NCI-H2081 (cell line): Measurements from ENCODE around the gene BPTF.
"Not testable (repeated sequence)": the region's sequence is repeated elsewhere in the genome, so short reads cannot be mapped to it uniquely, and the experiment has no call there.

Source experiments
- DNase-seq, 2 experiments: peaks; one replicate each; lab custom pipeline; 2025; lab: John Stamatoyannopoulos, UW

The BPTF gene

GRCh38 chr17:67833946-67834631 lies 8.8 kb downstream of the BPTF start:
- DNase-seq = no peak

DNA sequence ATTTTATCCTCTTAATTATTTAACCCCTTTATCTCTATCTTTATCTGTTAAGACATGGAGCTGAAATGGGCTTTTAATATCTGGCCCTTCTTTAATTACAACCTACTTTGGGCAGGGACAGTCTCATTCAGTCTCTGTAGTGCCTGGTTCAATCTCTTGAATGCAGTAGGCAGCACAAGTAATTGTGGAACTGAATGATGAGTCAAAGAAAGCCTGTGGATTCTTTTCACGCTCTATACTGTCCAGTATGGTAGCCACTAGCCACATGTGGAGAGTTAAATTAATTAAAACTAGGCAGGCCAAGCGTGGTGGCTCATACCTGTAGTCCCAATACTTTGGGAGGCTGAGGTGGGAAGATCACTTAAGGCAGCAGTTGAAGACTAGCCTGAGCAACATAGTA lies 9.3 kb downstream of the BPTF start:
- DNase-seq = no peak

- no peak for DNase-seq
Observed at GRCh38 chr17:67836205-67836987, 11.1 kb downstream of the BPTF start.

- no peak for DNase-seq
Observed at GRCh38 chr17:67837965-67838364, 12.7 kb downstream of the BPTF start.

GRCh38 chr17:67838538-67838937 lies 13.2 kb downstream of the BPTF start:
- DNase-seq = no peak

- no peak for DNase-seq
Observed at GRCh38 chr17:67841992-67842391, 16.7 kb downstream of the BPTF start.

- DNase-seq = no peak
Observed at GRCh38 chr17:67842648-67843047, 17.3 kb downstream of the BPTF start.

DNA sequence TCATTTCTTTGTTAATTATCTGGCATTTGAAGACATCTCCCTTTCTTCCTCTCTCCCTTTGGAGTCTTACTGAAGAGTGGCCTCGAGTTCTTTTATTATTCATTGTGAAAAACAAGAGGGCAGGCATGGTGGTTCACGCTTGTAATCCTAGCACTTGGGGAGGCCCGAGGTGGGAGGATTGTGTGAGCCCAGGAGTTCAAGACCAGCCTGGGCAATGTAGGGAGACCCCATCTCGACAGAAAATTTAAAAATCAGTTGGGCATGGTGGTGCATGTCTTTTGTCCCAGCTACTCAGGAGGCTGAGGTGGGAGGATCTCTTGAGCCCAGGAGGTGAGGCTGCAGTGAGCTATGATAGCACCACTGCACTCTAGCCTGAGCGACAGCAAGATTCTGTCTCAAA lies 20.1 kb downstream of the BPTF start:
- no peak for DNase-seq

- peak; percentile 71 to 89 for DNase-seq
Observed at GRCh38 chr17:67848189-67848588, 22.9 kb downstream of the BPTF start.

DNA sequence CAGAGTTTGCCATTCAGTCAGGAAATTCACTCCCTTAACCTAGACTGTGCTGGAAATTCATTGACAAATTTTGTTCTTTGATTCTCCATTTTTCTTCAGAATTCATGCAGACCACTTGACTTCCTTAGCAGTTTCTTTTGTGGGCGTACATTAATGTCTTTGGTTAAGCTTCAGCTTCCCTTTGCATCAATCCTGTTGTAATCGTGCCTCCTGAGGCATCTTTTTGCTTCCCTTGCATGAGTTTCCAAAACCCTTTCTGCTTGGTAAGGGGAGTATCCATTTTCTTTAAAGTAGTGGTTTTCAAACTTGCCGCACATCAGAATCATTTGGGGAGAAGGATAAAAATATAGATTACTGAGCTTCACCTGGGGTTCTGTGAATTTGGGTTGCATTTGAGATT lies 23.5 kb downstream of the BPTF start:
- DNase-seq = not testable (repeated sequence)

DNA sequence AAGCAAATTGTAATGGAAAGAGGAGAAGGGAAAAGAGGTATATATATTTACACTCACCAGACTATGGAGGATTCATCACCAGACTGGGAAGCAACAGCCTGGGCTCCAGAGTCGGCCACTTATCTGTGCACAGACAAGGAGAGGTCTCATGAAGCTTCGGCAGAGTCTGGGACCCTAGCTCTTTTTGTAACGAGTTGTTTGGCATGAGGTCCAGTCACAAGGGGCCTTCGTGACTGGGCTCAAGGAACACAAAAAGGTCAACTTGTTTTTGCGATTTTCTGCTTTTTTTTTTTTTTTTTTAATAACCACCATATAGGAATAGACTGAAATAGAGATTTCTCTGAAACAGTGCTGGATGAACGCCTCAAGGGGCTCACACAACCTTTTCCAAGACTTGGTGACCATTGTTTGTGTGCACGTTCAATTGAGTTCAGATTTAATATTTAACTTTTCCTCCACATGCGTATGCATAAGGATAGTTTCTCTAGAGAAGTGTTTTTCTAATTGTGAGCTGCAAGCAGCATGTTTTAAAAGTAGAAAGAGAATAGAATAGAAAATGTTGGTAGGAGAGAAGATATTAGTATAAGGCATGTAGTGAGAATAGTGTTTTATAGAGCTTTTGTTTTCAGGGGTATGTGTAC lies 25.8 kb downstream of the BPTF start:
- DNase-seq = no peak

- no peak for DNase-seq
Observed at GRCh38 chr17:67853703-67854102, 28.4 kb downstream of the BPTF start.

- DNase-seq = no peak
Observed at GRCh38 chr17:67854378-67854777, 29.1 kb downstream of the BPTF start.

DNA sequence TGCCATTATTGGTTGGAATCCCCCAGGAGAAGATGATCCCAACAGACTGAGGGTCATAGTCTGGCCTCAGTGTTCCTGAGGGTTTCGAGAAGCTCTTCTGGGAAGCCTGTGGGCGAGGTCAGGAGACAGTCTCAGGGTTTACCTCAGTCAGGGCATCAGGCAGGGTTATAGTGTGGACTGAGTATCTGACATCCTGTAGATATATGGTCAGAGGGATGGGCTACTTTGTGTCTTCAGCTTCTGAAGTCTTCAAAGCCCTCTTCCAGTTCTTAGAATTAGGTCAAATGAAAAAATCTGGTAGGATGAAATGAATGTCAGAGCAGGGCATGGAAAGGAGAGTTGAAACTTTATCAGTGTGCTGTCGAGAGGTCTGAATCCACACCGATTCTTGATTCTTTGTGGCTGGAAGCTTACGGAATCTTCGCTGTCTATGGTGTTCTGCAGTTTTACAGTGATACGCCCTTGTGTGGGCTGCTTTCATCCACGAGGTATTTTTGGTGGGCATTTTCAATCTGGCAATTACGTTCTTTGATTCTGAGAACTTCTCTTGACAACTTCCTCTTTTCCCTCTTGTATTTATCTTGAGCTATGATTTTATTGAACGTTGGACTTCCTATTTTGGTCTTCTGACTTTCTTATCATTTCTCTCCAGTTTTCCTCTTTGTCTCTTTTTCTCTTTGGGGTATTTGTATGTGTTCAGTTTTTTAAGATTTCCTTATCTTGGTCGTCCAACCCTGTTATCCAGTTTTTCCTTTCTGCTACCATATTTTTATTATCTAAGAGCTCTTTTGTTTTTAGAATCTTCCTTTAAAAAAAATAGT lies 30.4 kb downstream of the BPTF start:
- no peak for DNase-seq

DNA sequence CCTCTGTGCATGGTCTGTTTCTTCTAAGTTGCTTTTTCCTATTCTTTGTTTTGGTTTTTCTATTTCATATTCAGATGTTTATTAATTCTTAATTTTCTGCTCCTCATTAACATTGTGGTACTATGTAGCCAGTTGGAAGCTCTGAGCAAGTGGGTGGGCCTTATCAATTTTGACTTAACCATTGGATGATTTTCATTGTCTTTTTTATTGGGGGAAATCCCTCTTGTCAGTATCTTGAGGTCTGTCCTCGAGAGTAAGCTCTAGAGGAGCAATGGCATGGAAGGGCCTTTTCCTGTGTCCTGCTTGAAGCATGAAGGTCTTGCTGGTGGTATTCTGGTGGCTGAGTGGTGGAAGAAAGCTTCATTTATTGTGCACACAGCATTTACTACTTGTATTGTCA lies 31.1 kb downstream of the BPTF start:
- not testable (repeated sequence) for DNase-seq

GRCh38 chr17:67862614-67863217 lies 37.4 kb downstream of the BPTF start:
- no peak for DNase-seq

DNA sequence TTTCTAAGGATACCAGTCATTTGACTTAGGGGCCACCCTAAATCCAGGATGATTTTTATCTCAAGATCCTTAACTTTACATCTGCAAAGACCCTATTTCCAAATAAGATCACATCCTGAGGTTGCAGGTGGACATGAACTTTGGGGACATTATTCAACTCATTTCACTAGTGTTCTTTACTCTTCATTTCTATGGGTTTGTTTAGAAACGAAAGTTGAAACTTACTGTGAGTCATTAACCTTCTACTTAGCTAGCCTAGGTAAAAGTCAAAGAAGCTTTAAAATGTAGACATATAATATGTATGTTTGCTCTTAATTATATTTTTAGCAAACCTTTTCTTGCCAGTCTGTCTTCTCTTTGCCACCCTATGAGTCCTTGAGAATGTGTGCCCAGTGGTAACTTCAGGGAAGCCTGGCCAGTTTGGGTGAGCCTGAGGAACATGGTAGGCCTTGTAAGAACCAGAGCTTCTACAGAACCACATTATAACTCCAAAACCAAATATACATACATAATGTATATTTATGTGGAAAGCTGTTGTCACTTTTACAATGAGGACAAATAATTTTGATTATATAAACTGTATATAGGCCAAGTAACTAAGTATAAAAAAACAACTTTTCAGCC lies 38.4 kb downstream of the BPTF start:
- no peak for DNase-seq

- DNase-seq = no peak
Observed at GRCh38 chr17:67865438-67865837, 40.1 kb downstream of the BPTF start.

DNA sequence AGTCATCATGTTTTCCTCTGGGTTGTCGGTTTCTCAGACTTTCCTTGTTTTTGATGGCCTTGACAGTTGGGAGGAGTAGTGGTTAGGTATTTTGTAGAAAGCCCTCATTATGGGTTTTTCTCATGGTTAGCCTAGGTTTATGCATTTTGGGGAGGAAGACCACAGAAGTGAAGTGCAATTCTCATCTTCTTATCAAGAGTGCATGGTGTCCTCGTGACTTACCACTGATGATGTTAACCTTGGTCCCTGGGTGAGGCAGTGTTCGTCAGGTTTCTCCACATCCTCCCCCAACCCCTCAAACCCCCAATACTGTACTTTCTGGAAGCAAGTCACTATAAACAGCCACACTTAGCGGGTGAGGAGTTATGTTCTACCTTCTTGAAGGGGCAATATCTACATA lies 42.3 kb downstream of the BPTF start:
- DNase-seq = no peak

GRCh38 chr17:67868176-67868575 lies 42.9 kb downstream of the BPTF start:
- no peak for DNase-seq

GRCh38 chr17:67879662-67880061 lies 54.4 kb downstream of the BPTF start:
- DNase-seq = no peak
